Parathyroid adenoma (tissue), 2 donors: ENCODE results near the gene ZDHHC4.
"Not testable (repeated sequence)": the region's sequence is repeated elsewhere in the genome, so short reads cannot be mapped to it uniquely, and the experiment has no call there.

Experiments used
- H2AFZ ChIP-seq: fragments of 300-600 bp; sonication (generic); one replicate; pipeline ENCODE4 v1.7.0; 2017; ENCODE audit warnings: antibody characterized with exemption, mild to moderate bottlenecking
- H3K27ac ChIP-seq: fragments of 300-600 bp; sonication (generic); one replicate; pipeline ENCODE4 v1.7.0; 2017
- H3K27me3 ChIP-seq: fragments of 300-600 bp; sonication (generic); one replicate; pipeline ENCODE4 v1.7.0; 2017; ENCODE audit warnings: low read length; ENCODE audit not compliant: control insufficient read depth, insufficient read depth
- H3K36me3 ChIP-seq: fragments of 300-600 bp; sonication (generic); one replicate; pipeline ENCODE4 v1.7.0; 2017; ENCODE audit warnings: low read length; ENCODE audit not compliant: control insufficient read depth, insufficient read depth
- H3K4me1 ChIP-seq: fragments of 300-600 bp; sonication (generic); one replicate; pipeline ENCODE4 v1.7.0; 2017; ENCODE audit warnings: control low read depth
- H3K4me2 ChIP-seq: fragments of 300-600 bp; sonication (generic); one replicate; pipeline ENCODE4 v1.7.0; 2017; ENCODE audit warnings: low read length
- H3K4me3 ChIP-seq: fragments of 300-600 bp; sonication (generic); one replicate; pipeline ENCODE4 v1.7.0; 2017; ENCODE audit warnings: low read depth, low read length
- H3K79me2 ChIP-seq: fragments of 300-600 bp; sonication (generic); one replicate; pipeline ENCODE4 v1.7.0; 2017; ENCODE audit warnings: control low read depth
- H3K9ac ChIP-seq: fragments of 300-600 bp; sonication (generic); one replicate; pipeline ENCODE4 v1.7.0; 2017; ENCODE audit warnings: mild to moderate bottlenecking
- H3K9me3 ChIP-seq: fragments of 300-600 bp; sonication (generic); one replicate; pipeline ENCODE4 v1.7.0; 2017; ENCODE audit warnings: low read length; ENCODE audit not compliant: control insufficient read depth
- TF ChIP-seq, protein P1 (sequence below): fragments of 300-600 bp; sonication (generic); IDR thresholded peaks from one replicate; pipeline ENCODE4 v1.7.0; 2017; ENCODE audit warnings: antibody characterized with exemption, mild to moderate bottlenecking
- donor health status: primary hyperparathyroidism.

ZDHHC4 gene

GRCh38 chr7:6578114-6579084, 1.1 kb downstream of the ZDHHC4 start:
- no peak overlapping the region for H3K9ac ChIP-seq
- H3K27ac ChIP-seq = peak overlapping the region; percentile 96
- no peaks in the 10 kb centered on the region for H3K27me3 ChIP-seq
- no peaks in the 10 kb centered on the region for H3K79me2 ChIP-seq
- H3K4me1 ChIP-seq = no peaks in the 10 kb centered on the region
- no peaks in the 10 kb centered on the region for H3K9me3 ChIP-seq
- H2AFZ ChIP-seq = peak overlapping the region; percentile 100
- no peaks in the 10 kb centered on the region for H3K36me3 ChIP-seq
- TF ChIP-seq, protein P1, sequence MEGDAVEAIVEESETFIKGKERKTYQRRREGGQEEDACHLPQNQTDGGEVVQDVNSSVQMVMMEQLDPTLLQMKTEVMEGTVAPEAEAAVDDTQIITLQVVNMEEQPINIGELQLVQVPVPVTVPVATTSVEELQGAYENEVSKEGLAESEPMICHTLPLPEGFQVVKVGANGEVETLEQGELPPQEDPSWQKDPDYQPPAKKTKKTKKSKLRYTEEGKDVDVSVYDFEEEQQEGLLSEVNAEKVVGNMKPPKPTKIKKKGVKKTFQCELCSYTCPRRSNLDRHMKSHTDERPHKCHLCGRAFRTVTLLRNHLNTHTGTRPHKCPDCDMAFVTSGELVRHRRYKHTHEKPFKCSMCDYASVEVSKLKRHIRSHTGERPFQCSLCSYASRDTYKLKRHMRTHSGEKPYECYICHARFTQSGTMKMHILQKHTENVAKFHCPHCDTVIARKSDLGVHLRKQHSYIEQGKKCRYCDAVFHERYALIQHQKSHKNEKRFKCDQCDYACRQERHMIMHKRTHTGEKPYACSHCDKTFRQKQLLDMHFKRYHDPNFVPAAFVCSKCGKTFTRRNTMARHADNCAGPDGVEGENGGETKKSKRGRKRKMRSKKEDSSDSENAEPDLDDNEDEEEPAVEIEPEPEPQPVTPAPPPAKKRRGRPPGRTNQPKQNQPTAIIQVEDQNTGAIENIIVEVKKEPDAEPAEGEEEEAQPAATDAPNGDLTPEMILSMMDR = no peak
- H3K4me3 ChIP-seq = no peak overlapping the region
- H3K4me2 ChIP-seq = peak overlapping the region; percentile 76

DNA sequence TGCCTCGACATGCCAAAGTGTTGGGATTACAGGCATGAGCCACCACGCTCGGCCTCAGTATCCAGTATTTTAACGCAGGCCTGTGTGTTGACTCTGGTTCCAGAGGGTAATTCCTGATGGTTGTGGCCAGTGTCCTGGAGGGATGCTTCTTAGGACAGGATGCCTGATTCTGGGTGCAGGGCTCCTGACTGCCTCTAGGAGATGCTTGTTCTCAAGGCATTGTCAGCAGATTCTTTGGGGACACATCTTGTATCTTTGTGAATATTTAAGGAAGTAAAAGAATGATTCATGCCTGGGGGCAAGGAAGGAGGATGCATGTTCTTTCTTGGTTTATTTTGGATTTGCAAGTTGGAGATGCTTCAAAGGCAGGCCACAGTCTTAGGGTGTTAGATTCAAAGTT, 2.2 kb downstream of the ZDHHC4 start:
- H2AFZ ChIP-seq = no peak overlapping the region
- no peaks in the 10 kb centered on the region for H3K4me1 ChIP-seq
- no peaks in the 10 kb centered on the region for H3K9me3 ChIP-seq
- H3K27me3 ChIP-seq = no peaks in the 10 kb centered on the region
- no peak overlapping the region for H3K4me2 ChIP-seq
- no peak overlapping the region for H3K27ac ChIP-seq
- H3K9ac ChIP-seq = no peak overlapping the region
- no peaks in the 10 kb centered on the region for H3K79me2 ChIP-seq
- H3K36me3 ChIP-seq = no peaks in the 10 kb centered on the region
- TF ChIP-seq, protein P1 = peak; percentile 11
- no peak overlapping the region for H3K4me3 ChIP-seq

DNA sequence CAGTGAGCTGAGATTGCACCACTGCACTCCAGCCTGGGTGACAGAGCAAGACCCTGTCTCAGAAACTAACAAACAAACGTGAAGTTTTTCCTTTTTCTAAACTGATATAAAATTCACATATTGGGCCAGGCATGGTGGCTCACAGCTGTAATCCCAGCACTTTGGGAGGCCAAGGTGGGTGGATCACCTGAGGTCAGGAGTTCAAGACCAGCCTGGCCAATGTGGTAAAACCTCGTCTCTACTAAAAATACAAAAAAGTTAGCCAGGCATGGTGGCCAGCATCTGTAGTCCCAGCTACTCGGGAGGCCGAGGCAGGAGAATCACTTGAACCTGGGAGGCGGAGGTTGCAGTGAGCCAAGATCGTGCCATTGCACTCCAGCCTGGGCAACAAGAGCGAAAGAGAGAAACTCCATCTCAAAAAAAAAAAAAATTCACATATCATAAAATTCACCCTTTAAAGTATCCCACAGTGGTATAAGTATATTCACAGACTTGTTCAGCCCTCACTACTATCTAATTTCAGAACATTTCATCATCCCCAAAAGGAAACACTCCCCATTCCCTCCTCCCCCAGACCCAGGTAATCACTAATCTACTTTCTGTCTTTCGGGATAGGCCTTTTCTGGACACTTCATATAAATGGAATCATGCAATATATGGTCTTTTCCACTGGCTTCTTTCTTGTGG, 8.6 kb downstream of the ZDHHC4 start:
- not testable (repeated sequence) for H3K27ac ChIP-seq, H3K9me3 ChIP-seq, H3K4me1 ChIP-seq, H2AFZ ChIP-seq, H3K4me3 ChIP-seq, H3K9ac ChIP-seq, H3K36me3 ChIP-seq, H3K4me2 ChIP-seq, H3K27me3 ChIP-seq, H3K79me2 ChIP-seq

- H3K27me3 ChIP-seq = no peaks in the 10 kb centered on the region
- no peak overlapping the region for H3K4me3 ChIP-seq
- H3K4me2 ChIP-seq = no peak overlapping the region
- H3K27ac ChIP-seq = no peak overlapping the region
- no peak overlapping the region for H2AFZ ChIP-seq
- H3K36me3 ChIP-seq = no peaks in the 10 kb centered on the region
- H3K9ac ChIP-seq = no peak overlapping the region
- H3K9me3 ChIP-seq = no peaks in the 10 kb centered on the region
- H3K4me1 ChIP-seq = peaks cover 3% of the 10 kb centered on the region
- TF ChIP-seq, protein P1 = no peak
- peaks cover 3% of the 10 kb centered on the region for H3K79me2 ChIP-seq
Measured at GRCh38 chr7:6588566-6588965, 11.3 kb downstream of the ZDHHC4 start.

- Histone ChIP-seq H3K79me2 (peaks cover 3% of the 10 kb centered on the region), H3K9me3 (no peaks in the 10 kb centered on the region), H3K4me3 (peak overlapping the region; percentile 25), H3K9ac (no peak overlapping the region), H3K27me3 (no peaks in the 10 kb centered on the region), H3K27ac (peak overlapping the region; percentile 9), H3K36me3 (no peaks in the 10 kb centered on the region), H3K4me1 (peaks cover 3% of the 10 kb centered on the region), H2AFZ (peak overlapping the region; percentile 84), H3K4me2 (peak overlapping the region; percentile 66)
- TF ChIP-seq, protein P1 = no peak
Measured at GRCh38 chr7:6589151-6589828, 12.0 kb downstream of the ZDHHC4 start.
